Measurements from ENCODE around the gene NLK.

DNA sequence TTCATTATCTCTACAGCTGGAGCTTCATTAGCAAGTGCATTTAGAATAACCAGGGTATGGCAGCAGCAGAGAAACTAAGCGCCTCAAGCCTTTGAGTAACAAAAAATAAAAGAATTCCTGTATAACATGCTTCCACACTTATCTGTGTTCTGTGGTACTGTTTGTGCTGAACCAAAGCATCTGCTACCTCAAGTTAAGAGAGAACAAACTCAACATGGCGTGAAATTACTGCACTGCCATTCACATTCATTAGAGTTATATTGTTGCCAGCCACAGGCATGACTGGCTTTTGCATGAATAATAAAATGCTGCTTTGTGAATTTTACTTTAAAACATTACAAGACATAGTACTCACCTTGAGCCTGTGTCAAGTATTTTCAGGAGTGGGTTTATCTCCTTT, 76.6 kb downstream of the NLK start:
- TF ChIP-seq YY1 (IDR thresholded peaks at IDR 0.05; ENCODE audit: extremely low read depth, insufficient replicate concordance, low read depth, low read length): no peak
- no peak for TF ChIP-seq EZH2phosphoT487 (IDR thresholded peaks at IDR 0.05; ENCODE audit: borderline replicate concordance)
- TF ChIP-seq CEBPB (IDR thresholded peaks at IDR 0.05; ENCODE audit: low read depth): no peak
- TF ChIP-seq, protein P1, sequence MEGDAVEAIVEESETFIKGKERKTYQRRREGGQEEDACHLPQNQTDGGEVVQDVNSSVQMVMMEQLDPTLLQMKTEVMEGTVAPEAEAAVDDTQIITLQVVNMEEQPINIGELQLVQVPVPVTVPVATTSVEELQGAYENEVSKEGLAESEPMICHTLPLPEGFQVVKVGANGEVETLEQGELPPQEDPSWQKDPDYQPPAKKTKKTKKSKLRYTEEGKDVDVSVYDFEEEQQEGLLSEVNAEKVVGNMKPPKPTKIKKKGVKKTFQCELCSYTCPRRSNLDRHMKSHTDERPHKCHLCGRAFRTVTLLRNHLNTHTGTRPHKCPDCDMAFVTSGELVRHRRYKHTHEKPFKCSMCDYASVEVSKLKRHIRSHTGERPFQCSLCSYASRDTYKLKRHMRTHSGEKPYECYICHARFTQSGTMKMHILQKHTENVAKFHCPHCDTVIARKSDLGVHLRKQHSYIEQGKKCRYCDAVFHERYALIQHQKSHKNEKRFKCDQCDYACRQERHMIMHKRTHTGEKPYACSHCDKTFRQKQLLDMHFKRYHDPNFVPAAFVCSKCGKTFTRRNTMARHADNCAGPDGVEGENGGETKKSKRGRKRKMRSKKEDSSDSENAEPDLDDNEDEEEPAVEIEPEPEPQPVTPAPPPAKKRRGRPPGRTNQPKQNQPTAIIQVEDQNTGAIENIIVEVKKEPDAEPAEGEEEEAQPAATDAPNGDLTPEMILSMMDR (IDR thresholded peaks at IDR 0.05 in 2 of 3, conservative IDR thresholded peaks at IDR 0.05 in 1 of 3; ENCODE audit: borderline replicate concordance in 1 of 3, insufficient read depth in 1 of 3, low read depth in 2 of 3, low read length in 2 of 3): no peak
- no peak for TF ChIP-seq CBX3 (IDR thresholded peaks at IDR 0.05; ENCODE audit: low read depth)
- TF ChIP-seq RAD21 (IDR thresholded peaks at IDR 0.05; ENCODE audit: low read depth): no peak
- TF ChIP-seq, protein P2, sequence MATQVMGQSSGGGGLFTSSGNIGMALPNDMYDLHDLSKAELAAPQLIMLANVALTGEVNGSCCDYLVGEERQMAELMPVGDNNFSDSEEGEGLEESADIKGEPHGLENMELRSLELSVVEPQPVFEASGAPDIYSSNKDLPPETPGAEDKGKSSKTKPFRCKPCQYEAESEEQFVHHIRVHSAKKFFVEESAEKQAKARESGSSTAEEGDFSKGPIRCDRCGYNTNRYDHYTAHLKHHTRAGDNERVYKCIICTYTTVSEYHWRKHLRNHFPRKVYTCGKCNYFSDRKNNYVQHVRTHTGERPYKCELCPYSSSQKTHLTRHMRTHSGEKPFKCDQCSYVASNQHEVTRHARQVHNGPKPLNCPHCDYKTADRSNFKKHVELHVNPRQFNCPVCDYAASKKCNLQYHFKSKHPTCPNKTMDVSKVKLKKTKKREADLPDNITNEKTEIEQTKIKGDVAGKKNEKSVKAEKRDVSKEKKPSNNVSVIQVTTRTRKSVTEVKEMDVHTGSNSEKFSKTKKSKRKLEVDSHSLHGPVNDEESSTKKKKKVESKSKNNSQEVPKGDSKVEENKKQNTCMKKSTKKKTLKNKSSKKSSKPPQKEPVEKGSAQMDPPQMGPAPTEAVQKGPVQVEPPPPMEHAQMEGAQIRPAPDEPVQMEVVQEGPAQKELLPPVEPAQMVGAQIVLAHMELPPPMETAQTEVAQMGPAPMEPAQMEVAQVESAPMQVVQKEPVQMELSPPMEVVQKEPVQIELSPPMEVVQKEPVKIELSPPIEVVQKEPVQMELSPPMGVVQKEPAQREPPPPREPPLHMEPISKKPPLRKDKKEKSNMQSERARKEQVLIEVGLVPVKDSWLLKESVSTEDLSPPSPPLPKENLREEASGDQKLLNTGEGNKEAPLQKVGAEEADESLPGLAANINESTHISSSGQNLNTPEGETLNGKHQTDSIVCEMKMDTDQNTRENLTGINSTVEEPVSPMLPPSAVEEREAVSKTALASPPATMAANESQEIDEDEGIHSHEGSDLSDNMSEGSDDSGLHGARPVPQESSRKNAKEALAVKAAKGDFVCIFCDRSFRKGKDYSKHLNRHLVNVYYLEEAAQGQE (IDR thresholded peaks at IDR 0.05; ENCODE audit: low read depth): no peak

All from HCT116 (cell line).